Endothelial cell of umbilical vein (primary cell): Measurements from ENCODE around the gene HLTF. TPM values are rescaled to one million over a fixed set of nuclear protein-coding genes. Genes with fewer than 3 reads are reported as not detected.

Source experiments
- BruUV-seq: library from RNA; stranded (reverse); fragments of 400-500 nt; replicated peaks from 2 replicates; lab custom pipeline; 2021; lab: Mats Ljungman, UMichigan
- CTCF ChIA-PET: fragments of 300-600, 350-600 bp; sonication (Branson Sonifier 250); formaldehyde crosslinking; loops from one replicate; lab custom pipeline; 2021; ENCODE audit warnings: antibody characterized with exemption, inconsistent platforms; lab: Charles Lee
- POLR2A ChIA-PET: fragments of 300-600, 350-600 bp; sonication (Branson Sonifier 250); formaldehyde crosslinking; loops from one replicate; lab custom pipeline; 2021; ENCODE audit warnings: antibody characterized with exemption, inconsistent platforms; lab: Charles Lee
- DNase-seq: peaks from one replicate; pipeline ENCODE4 v3.0.0-alpha.2; 2011; ENCODE audit warnings: low read depth, low spot score
- FAIRE-seq: peaks from 2 replicates; lab custom pipeline; 2011; peaks lifted over from hg19 to GRCh38; lab: Jason Lieb, UNC
- H2AFZ ChIP-seq: 2 replicates; pipeline ENCODE4 v1.6.0; 2012; ENCODE audit warnings: low read depth, low read length, control low read depth, inconsistent platforms
- H3K27ac ChIP-seq: 2 replicates; pipeline ENCODE4 v1.5.1; 2011; ENCODE audit warnings: low read depth, mild to moderate bottlenecking, control low read depth, low read length, moderate library complexity; ENCODE audit not compliant: insufficient read depth
- H3K27me3 ChIP-seq, 2 experiments: 2 replicates each; pipeline versions ENCODE4 v1.6.0 to v1.6.1; 2011; ENCODE audit warnings: low read length in 2 of 2, mixed read lengths in 1 of 2; ENCODE audit not compliant: control insufficient read depth in 2 of 2, insufficient read depth in 2 of 2
- H3K36me3 ChIP-seq, 2 experiments: 2 replicates in 1 of 2; 3 replicates in 1 of 2; pipeline ENCODE4 v1.5.1; 2011; ENCODE audit warnings: low read length in 2 of 2, mild to moderate bottlenecking in 1 of 2, moderate library complexity in 1 of 2; ENCODE audit not compliant: control insufficient read depth in 2 of 2, insufficient read depth in 2 of 2; ENCODE audit errors: extremely low read depth in 1 of 2
- H3K4me1 ChIP-seq: 3 replicates; pipeline ENCODE4 v1.5.1; 2011; ENCODE audit warnings: mild to moderate bottlenecking, low read length; ENCODE audit not compliant: control insufficient read depth, insufficient read depth; ENCODE audit errors: extremely low read depth
- H3K4me2 ChIP-seq: 2 replicates; pipeline ENCODE4 v1.6.1; 2011; ENCODE audit warnings: low read length, control low read depth, mixed read lengths; ENCODE audit not compliant: insufficient read depth
- H3K4me3 ChIP-seq, 3 experiments: fragments of 200-600 bp in 1 of 3; sonication (generic), shearing (Covaris generic) in 1 of 3; replicated peaks in 1 of 3; 2 replicates each; pipeline ENCODE4 v1.5.1; 2011 to 2016; ENCODE audit warnings: control low read depth in 3 of 3, low read length in 3 of 3, mild to moderate bottlenecking in 2 of 3, inconsistent platforms in 1 of 3, low read depth in 1 of 3, moderate library complexity in 1 of 3; ENCODE audit not compliant: insufficient read depth in 1 of 3
- H3K79me2 ChIP-seq: 2 replicates; pipeline ENCODE4 v1.6.0; 2012; ENCODE audit warnings: low read length, inconsistent platforms; ENCODE audit not compliant: control insufficient read depth, insufficient read depth
- H3K9ac ChIP-seq: replicated peaks from 2 replicates; pipeline ENCODE3; 2011; ENCODE audit warnings: low read length, control low read depth; ENCODE audit not compliant: insufficient read depth; ENCODE audit errors: extremely low read depth
- H3K9me1 ChIP-seq: replicated peaks from 3 replicates; pipeline ENCODE4 v1.6.0; 2011; ENCODE audit warnings: mild to moderate bottlenecking, low read length; ENCODE audit not compliant: control insufficient read depth, insufficient read depth; ENCODE audit errors: extremely low read depth
- H3K9me3 ChIP-seq: replicated peaks from 2 replicates; pipeline ENCODE4 v1.5.1; 2012; ENCODE audit warnings: low read length, inconsistent platforms; ENCODE audit not compliant: control insufficient read depth, insufficient read depth
- H4K20me1 ChIP-seq: replicated peaks from 2 replicates; pipeline ENCODE3; 2011; ENCODE audit warnings: mild to moderate bottlenecking, low read length; ENCODE audit not compliant: control insufficient read depth, insufficient read depth; ENCODE audit errors: extremely low read depth
- EZH2 ChIP-seq: IDR thresholded peaks from 2 replicates; pipeline ENCODE4 v1.6.1; 2012; ENCODE audit warnings: borderline replicate concordance, low read depth, mild to moderate bottlenecking, moderate library complexity, low read length, inconsistent platforms; ENCODE audit not compliant: severe bottlenecking
- FOS ChIP-seq: IDR thresholded peaks from 2 replicates; pipeline ENCODE4 v1.6.1; 2011; ENCODE audit warnings: mild to moderate bottlenecking, low read length, moderate library complexity, borderline replicate concordance; ENCODE audit not compliant: insufficient read depth
- GATA2 ChIP-seq: IDR thresholded peaks from 2 replicates; pipeline ENCODE4 v1.7.0; 2011; ENCODE audit warnings: low read depth, mild to moderate bottlenecking, moderate library complexity, mixed read lengths, low read length; ENCODE audit not compliant: insufficient read length, insufficient read depth
- JUN ChIP-seq: IDR thresholded peaks from 2 replicates; pipeline ENCODE4 v1.6.1; 2011; ENCODE audit warnings: borderline replicate concordance, low read depth; ENCODE audit not compliant: insufficient read length, insufficient read depth
- MAX ChIP-seq: IDR thresholded peaks from 2 replicates; pipeline ENCODE4 v1.6.1; 2011; ENCODE audit not compliant: insufficient read depth, insufficient read length
- MYC ChIP-seq: IDR thresholded peaks from one replicate; pipeline ENCODE4 v1.6.1; 2011; ENCODE audit warnings: mild to moderate bottlenecking, low read depth, low read length
- POLR2A ChIP-seq: IDR thresholded peaks from 2 replicates; pipeline ENCODE4 v1.6.1; 2012; ENCODE audit warnings: low read depth, mild to moderate bottlenecking, control low read depth, low read length
- POLR2AphosphoS5 ChIP-seq: IDR thresholded peaks from 2 replicates; pipeline ENCODE4 v1.6.1; 2012; ENCODE audit warnings: low read depth, mild to moderate bottlenecking, control low read depth, low read length, moderate library complexity; ENCODE audit not compliant: insufficient read depth
- dilution Hi-C: fragments of 300-500 bp; cut with MboI; formaldehyde crosslinking; loops from one replicate; pipeline ENCODE4 v1.15.0; 2019; ENCODE audit warnings: low sequenced_read_pairs; ENCODE audit not compliant: extremely low pct_ligation_motif_present
- intact Hi-C: fragments of 100-400 bp; cut with micrococcal nuclease; formaldehyde crosslinking; loops from one replicate; pipeline ENCODE4 v1.10.0; 2022
- polyA plus RNA-seq, 4 experiments: library from polyadenylated mRNA; depleted of rRNA in 3 of 4; stranded (reverse) in 3 of 4; unstranded in 1 of 4; fragments of >200 nt; gene quantifications; 2 replicates each; pipeline versions ENCODE4 v1.2.1 to v1.2.3, GENCODE V29; 2011 to 2012; ENCODE audit warnings: missing spikeins in 1 of 4
- total RNA-seq: library from RNA; stranded (reverse); gene quantifications from 2 replicates; pipeline ENCODE4 v1.2.3, GENCODE V29; 2021
- TF ChIP-seq, protein P1 (sequence below), 2 donors: IDR thresholded peaks; 1 replicate in 1 of 2; 2 replicates in 1 of 2; pipeline ENCODE4 v1.5.1; 2011; ENCODE audit warnings: low read length in 2 of 2, mild to moderate bottlenecking in 2 of 2, moderate library complexity in 2 of 2, control low read depth in 1 of 2, inconsistent platforms in 1 of 2, low read depth in 1 of 2; ENCODE audit not compliant: insufficient read depth in 1 of 2; ENCODE audit errors: extremely low read depth in 1 of 2

HLTF gene
- total and polyA plus RNA-seq, 2 donors (not counting 3 experiments of a cell fraction or from before 2014, with no cell fraction given) = 8.7 to 24.6 TPM

- Histone ChIP-seq H3K36me3 (peaks cover 0 to 5% of the 10 kb centered on the region in 2 experiments), H2AFZ (no peak overlapping the region), H3K4me1 (peaks cover 8% of the 10 kb centered on the region), H3K9me3 (no peaks in the 10 kb centered on the region), H4K20me1 (no peaks in the 10 kb centered on the region), H3K79me2 (no peaks in the 10 kb centered on the region), H3K9me1 (no peaks in the 10 kb centered on the region), H3K4me2 (no peak overlapping the region), H3K27ac (no peak overlapping the region), H3K27me3 (no peaks in the 10 kb centered on the region), H3K9ac (no peak overlapping the region), H3K4me3 (no peak overlapping the region)
- no peak for DNase-seq
- CTCF ChIA-PET = interaction anchor here (0.7 to 1.0 kb wide), 2 partner anchors 15 kb away, joined by 3 to 4 read pairs; no protein-coding TSS in a partner anchor
- no peak for FAIRE-seq
- intact Hi-C loops (no loop called here), dilution Hi-C loops (no loop called here)
- BruUV-seq = no TSS peak
- TF ChIP-seq POLR2A (no peak), MAX (no peak), MYC (no peak), FOS (no peak), POLR2AphosphoS5 (no peak), GATA2 (no peak), EZH2 (no peak), JUN (no peak)
- TF ChIP-seq, protein P1, sequence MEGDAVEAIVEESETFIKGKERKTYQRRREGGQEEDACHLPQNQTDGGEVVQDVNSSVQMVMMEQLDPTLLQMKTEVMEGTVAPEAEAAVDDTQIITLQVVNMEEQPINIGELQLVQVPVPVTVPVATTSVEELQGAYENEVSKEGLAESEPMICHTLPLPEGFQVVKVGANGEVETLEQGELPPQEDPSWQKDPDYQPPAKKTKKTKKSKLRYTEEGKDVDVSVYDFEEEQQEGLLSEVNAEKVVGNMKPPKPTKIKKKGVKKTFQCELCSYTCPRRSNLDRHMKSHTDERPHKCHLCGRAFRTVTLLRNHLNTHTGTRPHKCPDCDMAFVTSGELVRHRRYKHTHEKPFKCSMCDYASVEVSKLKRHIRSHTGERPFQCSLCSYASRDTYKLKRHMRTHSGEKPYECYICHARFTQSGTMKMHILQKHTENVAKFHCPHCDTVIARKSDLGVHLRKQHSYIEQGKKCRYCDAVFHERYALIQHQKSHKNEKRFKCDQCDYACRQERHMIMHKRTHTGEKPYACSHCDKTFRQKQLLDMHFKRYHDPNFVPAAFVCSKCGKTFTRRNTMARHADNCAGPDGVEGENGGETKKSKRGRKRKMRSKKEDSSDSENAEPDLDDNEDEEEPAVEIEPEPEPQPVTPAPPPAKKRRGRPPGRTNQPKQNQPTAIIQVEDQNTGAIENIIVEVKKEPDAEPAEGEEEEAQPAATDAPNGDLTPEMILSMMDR (IDR thresholded peaks at IDR 0.05; ENCODE audit: extremely low read depth in 1 of 2, insufficient read depth in 1 of 2, low read depth in 1 of 2, low read length in 2 of 2) = no peak
- POLR2A ChIA-PET = no interaction called here
Measured at GRCh38 chr3:149058602-149059001, 27.7 kb downstream of the HLTF start.
